ENCODE data around the gene IL36B. TPM values are rescaled to one million over a fixed set of nuclear protein-coding genes. Genes with fewer than 3 reads are reported as not detected.

The IL36B gene
- total and polyA plus RNA-seq, 5 donors from 2014 or later = not detected

- no peaks in the 10 kb centered on the region for H3K36me3 ChIP-seq (ENCODE audit: control insufficient read depth, insufficient read depth, low read length)
- H3K36me3 Mint-ChIP-seq = no peaks in the 10 kb centered on the region
These were observed 22.4 kb upstream of the IL36B start for GRCh38 chr2:113075030-113075429.

DNA sequence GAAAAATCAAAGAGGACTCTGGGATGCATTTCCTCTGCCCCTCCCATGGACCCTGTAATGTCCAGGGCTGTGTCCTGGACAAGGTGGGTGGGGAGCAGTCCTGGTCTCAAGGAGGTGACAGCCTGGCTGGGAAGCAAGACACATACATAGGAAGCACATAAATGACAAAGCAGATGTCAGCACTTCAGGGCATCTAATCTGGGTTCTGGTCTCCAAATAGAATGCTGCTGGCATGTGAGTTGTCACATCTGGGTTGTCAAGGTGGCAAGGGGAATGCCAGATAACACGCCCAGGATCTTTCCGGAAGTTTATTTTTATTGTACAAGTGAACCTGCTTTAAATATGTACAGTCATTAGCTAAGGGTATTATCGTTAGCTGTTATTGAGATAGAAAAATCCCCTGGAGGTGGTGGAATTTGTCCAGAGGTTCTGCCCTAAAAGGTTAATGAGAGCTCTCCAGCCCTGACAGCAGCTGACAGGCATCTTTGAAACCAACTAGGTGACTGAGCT is 20.7 kb upstream of the IL36B start:
- Histone ChIP-seq H3K9me3 (ENCODE audit: control insufficient read depth in 2 of 2, low read length in 2 of 2) (no peaks in the 10 kb centered on the region), H3K4me1 (ENCODE audit: control insufficient read depth, insufficient read depth, low read length, poor library complexity, severe bottlenecking) (no peaks in the 10 kb centered on the region), H3K36me3 (ENCODE audit: control insufficient read depth, insufficient read depth, low read length) (no peaks in the 10 kb centered on the region), H3K4me3 (ENCODE audit: low read depth, low read length) (no peak overlapping the region), H3K27me3 (ENCODE audit: control insufficient read depth, insufficient read depth, low read length) (no peaks in the 10 kb centered on the region), H3K27ac (ENCODE audit: insufficient read depth, low read length, poor library complexity, severe bottlenecking) (no peak overlapping the region)
- no peak for DNase-seq
- Mint-ChIP-seq H3K4me3 (no peak overlapping the region), H3K36me3 (no peaks in the 10 kb centered on the region), H3K9me3 (peaks cover 0 to 3% (median 0%) of the 10 kb centered on the region in 7 donors), H3K4me1 (peaks cover 0 to 9% (median 3%) of the 10 kb centered on the region in 4 donors), H3K27ac (peak overlapping the region in 1 of 3 donors; percentile 28), H3K27me3 (peaks cover 21% of the 10 kb centered on the region)
- no peak for ATAC-seq (ENCODE audit: low read depth in 2 of 2)

More at GRCh38 chr2:113075030-113075429, 22.4 kb upstream of the IL36B start:
- Histone ChIP-seq H3K27ac (ENCODE audit: insufficient read depth, low read length, poor library complexity, severe bottlenecking) (no peak overlapping the region), H3K4me3 (ENCODE audit: low read depth, low read length) (no peak overlapping the region), H3K27me3 (ENCODE audit: control insufficient read depth, insufficient read depth, low read length) (no peaks in the 10 kb centered on the region), H3K4me1 (ENCODE audit: control insufficient read depth, insufficient read depth, low read length, poor library complexity, severe bottlenecking) (no peaks in the 10 kb centered on the region), H3K9me3 (ENCODE audit: control insufficient read depth in 2 of 2, low read length in 2 of 2) (no peaks in the 10 kb centered on the region)
- Mint-ChIP-seq H3K27me3 (peaks cover 29% of the 10 kb centered on the region), H3K9me3 (peaks cover 0 to 3% (median 0%) of the 10 kb centered on the region in 7 donors), H3K4me3 (no peak overlapping the region), H3K27ac (peak overlapping the region in 2 of 3 donors; percentile 62 to 67), H3K4me1 (peaks cover 0 to 9% (median 3%) of the 10 kb centered on the region in 4 donors)
- DNase-seq (peak in 1 of 3 donors; percentile 20), ATAC-seq (ENCODE audit: low read depth in 2 of 2) (peak; percentile 31 to 54)

- no peaks in the 10 kb centered on the region for H3K4me1 ChIP-seq (ENCODE audit: control insufficient read depth, insufficient read depth, low read length, poor library complexity, severe bottlenecking)
- DNase-seq (no peak), ATAC-seq (ENCODE audit: low read depth in 2 of 2) (no peak)
- H3K27ac ChIP-seq (ENCODE audit: insufficient read depth, low read length, poor library complexity, severe bottlenecking) = no peak overlapping the region
- no peak overlapping the region for H3K27ac Mint-ChIP-seq
- H3K4me3 Mint-ChIP-seq = no peak overlapping the region
- H3K27me3 Mint-ChIP-seq = peaks cover 21% of the 10 kb centered on the region
- no peaks in the 10 kb centered on the region for H3K27me3 ChIP-seq (ENCODE audit: control insufficient read depth, insufficient read depth, low read length)
- peaks cover 0 to 3% (median 0%) of the 10 kb centered on the region in 7 donors for H3K9me3 Mint-ChIP-seq
- H3K4me1 Mint-ChIP-seq = peaks cover 0 to 9% (median 3%) of the 10 kb centered on the region in 4 donors
- H3K9me3 ChIP-seq (ENCODE audit: control insufficient read depth in 2 of 2, low read length in 2 of 2) = no peaks in the 10 kb centered on the region
- H3K36me3 ChIP-seq (ENCODE audit: control insufficient read depth, insufficient read depth, low read length) = no peaks in the 10 kb centered on the region
- H3K36me3 Mint-ChIP-seq = no peaks in the 10 kb centered on the region
- H3K4me3 ChIP-seq (ENCODE audit: low read depth, low read length) = no peak overlapping the region
These were observed 19.9 kb upstream of the IL36B start for GRCh38 chr2:113072584-113072983.

GRCh38 chr2:113070606-113070975 is 17.9 kb upstream of the IL36B start:
- H3K9me3 Mint-ChIP-seq = peaks cover 0 to 3% (median 0%) of the 10 kb centered on the region in 7 donors
- Histone ChIP-seq H3K27me3 (ENCODE audit: control insufficient read depth, insufficient read depth, low read length) (no peaks in the 10 kb centered on the region), H3K36me3 (ENCODE audit: control insufficient read depth, insufficient read depth, low read length) (no peaks in the 10 kb centered on the region), H3K27ac (ENCODE audit: insufficient read depth, low read length, poor library complexity, severe bottlenecking) (no peak overlapping the region), H3K4me3 (ENCODE audit: low read depth, low read length) (no peak overlapping the region), H3K4me1 (ENCODE audit: control insufficient read depth, insufficient read depth, low read length, poor library complexity, severe bottlenecking) (no peaks in the 10 kb centered on the region), H3K9me3 (ENCODE audit: control insufficient read depth in 2 of 2, low read length in 2 of 2) (no peaks in the 10 kb centered on the region)
- H3K36me3 Mint-ChIP-seq = no peaks in the 10 kb centered on the region
- no peak for ATAC-seq (ENCODE audit: low read depth in 2 of 2)
- peaks cover 0 to 9% (median 3%) of the 10 kb centered on the region in 4 donors for H3K4me1 Mint-ChIP-seq
- H3K27me3 Mint-ChIP-seq = peaks cover 12% of the 10 kb centered on the region
- H3K4me3 Mint-ChIP-seq = no peak overlapping the region
- no peak overlapping the region for H3K27ac Mint-ChIP-seq
- DNase-seq = no peak

GRCh38 chr2:113069676-113070605 is 17.3 kb upstream of the IL36B start:
- H3K27ac Mint-ChIP-seq = no peak overlapping the region
- ATAC-seq (ENCODE audit: low read depth in 2 of 2) = no peak

GRCh38 chr2:113068706-113069485 is 16.2 kb upstream of the IL36B start:
- Histone ChIP-seq H3K36me3 (ENCODE audit: control insufficient read depth, insufficient read depth, low read length) (no peaks in the 10 kb centered on the region), H3K4me1 (ENCODE audit: control insufficient read depth, insufficient read depth, low read length, poor library complexity, severe bottlenecking) (no peaks in the 10 kb centered on the region), H3K9me3 (ENCODE audit: control insufficient read depth in 2 of 2, low read length in 2 of 2) (no peaks in the 10 kb centered on the region), H3K27me3 (ENCODE audit: control insufficient read depth, insufficient read depth, low read length) (no peaks in the 10 kb centered on the region), H3K27ac (ENCODE audit: insufficient read depth, low read length, poor library complexity, severe bottlenecking) (no peak overlapping the region), H3K4me3 (ENCODE audit: low read depth, low read length) (no peak overlapping the region)
- no peaks in the 10 kb centered on the region for H3K4me1 Mint-ChIP-seq
- H3K9me3 Mint-ChIP-seq = peaks cover 0 to 2% (median 0%) of the 10 kb centered on the region in 7 donors
- ATAC-seq (ENCODE audit: low read depth in 2 of 2) (no peak), DNase-seq (no peak)
- H3K4me3 Mint-ChIP-seq = no peak overlapping the region
- no peaks in the 10 kb centered on the region for H3K36me3 Mint-ChIP-seq
- H3K27me3 Mint-ChIP-seq = peaks cover 12% of the 10 kb centered on the region
- H3K27ac Mint-ChIP-seq = no peak overlapping the region

More at GRCh38 chr2:113069676-113070605, 17.3 kb upstream of the IL36B start:
- Mint-ChIP-seq H3K4me1 (peaks cover 0 to 3% (median under 1%) of the 10 kb centered on the region in 4 donors), H3K36me3 (no peaks in the 10 kb centered on the region), H3K9me3 (peaks cover 0 to 2% (median 0%) of the 10 kb centered on the region in 7 donors), H3K4me3 (no peak overlapping the region), H3K27me3 (peaks cover 12% of the 10 kb centered on the region)
- Histone ChIP-seq H3K9me3 (ENCODE audit: control insufficient read depth in 2 of 2, low read length in 2 of 2) (no peaks in the 10 kb centered on the region), H3K4me1 (ENCODE audit: control insufficient read depth, insufficient read depth, low read length, poor library complexity, severe bottlenecking) (no peaks in the 10 kb centered on the region), H3K36me3 (ENCODE audit: control insufficient read depth, insufficient read depth, low read length) (no peaks in the 10 kb centered on the region), H3K27ac (ENCODE audit: insufficient read depth, low read length, poor library complexity, severe bottlenecking) (no peak overlapping the region), H3K27me3 (ENCODE audit: control insufficient read depth, insufficient read depth, low read length) (no peaks in the 10 kb centered on the region), H3K4me3 (ENCODE audit: low read depth, low read length) (no peak overlapping the region)
- DNase-seq = no peak

DNA sequence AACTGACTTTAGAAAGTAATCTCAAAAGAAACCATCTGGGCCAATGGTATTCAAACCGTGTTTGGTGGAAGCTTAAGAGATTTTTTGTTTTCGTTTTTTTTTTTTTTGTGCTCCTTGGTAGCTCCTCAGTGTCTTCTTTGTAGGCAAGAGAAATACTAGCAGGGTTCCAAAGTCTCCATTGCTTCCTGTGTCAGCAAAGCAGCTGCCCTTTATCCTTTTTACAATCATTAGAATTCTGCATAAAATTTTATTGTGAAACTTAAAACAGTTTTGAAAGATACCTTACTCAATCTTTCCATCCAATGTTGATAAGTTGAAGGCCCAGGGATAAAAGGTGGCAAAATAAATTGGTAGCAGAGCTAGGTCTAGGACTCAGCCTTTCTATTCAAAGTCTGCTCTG is 15.6 kb upstream of the IL36B start:
- no peaks in the 10 kb centered on the region for H3K9me3 ChIP-seq (ENCODE audit: control insufficient read depth in 2 of 2, low read length in 2 of 2)
- Mint-ChIP-seq H3K36me3 (no peaks in the 10 kb centered on the region), H3K4me3 (no peak overlapping the region), H3K27ac (no peak overlapping the region), H3K27me3 (peaks cover 8% of the 10 kb centered on the region), H3K9me3 (peaks cover 0 to 2% (median 0%) of the 10 kb centered on the region in 7 donors), H3K4me1 (no peaks in the 10 kb centered on the region)
- no peaks in the 10 kb centered on the region for H3K36me3 ChIP-seq (ENCODE audit: control insufficient read depth, insufficient read depth, low read length)
- H3K4me1 ChIP-seq (ENCODE audit: control insufficient read depth, insufficient read depth, low read length, poor library complexity, severe bottlenecking) = no peaks in the 10 kb centered on the region
- ATAC-seq (ENCODE audit: low read depth in 2 of 2) (no peak), DNase-seq (no peak)
- no peak overlapping the region for H3K27ac ChIP-seq (ENCODE audit: insufficient read depth, low read length, poor library complexity, severe bottlenecking)
- no peak overlapping the region for H3K4me3 ChIP-seq (ENCODE audit: low read depth, low read length)
- no peaks in the 10 kb centered on the region for H3K27me3 ChIP-seq (ENCODE audit: control insufficient read depth, insufficient read depth, low read length)

Measured in CD4-positive, CD25-positive, alpha-beta regulatory T cell (primary cell).